GM10266 (cell line): Measurements from ENCODE around the gene GMCL2.

Source experiments
- DNase-seq: peaks from one replicate; pipeline ENCODE4 v3.0.0; 2012; ENCODE audit errors: extremely low spot score
- CTCF ChIP-seq: IDR thresholded peaks from 2 replicates; pipeline ENCODE4 v1.5.1; 2012; ENCODE audit warnings: mild to moderate bottlenecking, low read depth; ENCODE audit not compliant: control insufficient read depth, insufficient read depth; ENCODE audit errors: missing control alignments

Gene GMCL2

GRCh38 chr5:178213748-178214151 lies 26.6 kb upstream of the GMCL2 start:
- TF ChIP-seq CTCF = no peak

GRCh38 chr5:178213003-178213461 lies 25.9 kb upstream of the GMCL2 start:
- no peak for TF ChIP-seq CTCF
- DNase-seq = no peak

More at GRCh38 chr5:178213748-178214151, 26.6 kb upstream of the GMCL2 start:
- DNase-seq = no peak

GRCh38 chr5:178212241-178213002 lies 25.3 kb upstream of the GMCL2 start:
- DNase-seq = no peak
- TF ChIP-seq CTCF = no peak

DNA sequence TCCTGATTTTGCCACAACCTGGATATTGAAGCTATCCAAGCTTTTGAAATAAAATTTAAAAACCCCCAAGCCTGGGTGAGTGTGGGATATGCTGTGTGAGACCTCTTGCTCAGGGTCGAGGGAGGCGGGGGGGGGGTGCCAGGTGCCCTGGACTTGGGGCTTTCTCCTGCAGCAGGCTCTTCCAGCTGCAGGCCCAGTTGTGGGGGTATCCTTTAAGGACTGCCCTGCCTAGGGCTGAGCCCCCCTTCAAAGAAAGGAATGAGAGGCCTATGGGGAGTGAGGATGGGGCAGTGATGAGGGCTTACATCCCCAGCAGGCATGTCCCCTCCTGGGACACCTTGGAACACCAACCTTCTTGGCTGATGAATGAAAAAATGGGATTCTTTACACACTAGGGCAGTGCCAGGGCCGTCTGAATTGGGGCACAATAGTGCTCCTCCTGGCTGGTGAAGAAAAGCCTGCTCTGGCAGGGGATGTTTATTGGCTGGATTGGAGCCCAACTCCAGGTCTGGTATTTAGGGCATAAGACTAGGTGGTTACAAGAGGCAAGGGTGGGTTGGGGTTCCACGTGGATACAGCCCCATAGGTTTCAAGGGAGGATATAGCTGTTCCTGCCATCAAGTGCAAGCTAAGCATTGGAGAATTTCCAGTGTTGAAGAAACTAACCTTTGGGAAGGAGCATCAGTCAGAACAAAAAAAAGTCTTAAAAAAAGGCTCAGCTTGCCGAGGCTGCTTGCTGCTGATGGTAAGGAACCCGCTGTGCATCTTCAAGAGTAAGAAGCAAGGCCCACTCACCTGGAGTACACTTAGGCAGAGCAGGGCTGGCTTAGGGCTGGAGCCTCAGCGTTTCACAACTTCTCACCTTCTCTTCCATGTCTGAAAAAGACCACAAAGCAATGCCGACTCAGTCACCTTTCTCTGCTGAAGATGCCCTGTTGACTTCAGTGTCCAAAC lies 24.2 kb upstream of the GMCL2 start:
- no peak for DNase-seq
- no peak for TF ChIP-seq CTCF

DNA sequence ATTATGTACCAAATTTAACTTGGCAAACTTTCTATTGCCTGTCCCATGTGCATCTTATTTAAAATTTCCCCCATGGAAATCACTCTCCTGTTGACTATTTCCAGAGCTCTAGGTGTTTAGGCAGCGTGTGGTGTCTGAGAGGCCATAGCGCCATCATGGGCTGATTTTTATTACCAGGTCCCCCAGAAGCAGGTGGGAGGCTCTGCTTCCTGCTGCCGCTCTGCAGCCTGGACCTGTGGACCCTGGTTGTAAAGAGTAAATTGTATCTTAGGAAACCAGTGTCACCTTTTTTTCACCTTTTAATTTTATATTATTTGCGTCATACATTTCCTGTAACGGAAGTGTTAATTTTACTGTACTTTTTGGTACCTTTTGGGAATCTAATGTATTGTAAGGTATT lies 23.5 kb upstream of the GMCL2 start:
- no peak for DNase-seq
- TF ChIP-seq CTCF = no peak

DNA sequence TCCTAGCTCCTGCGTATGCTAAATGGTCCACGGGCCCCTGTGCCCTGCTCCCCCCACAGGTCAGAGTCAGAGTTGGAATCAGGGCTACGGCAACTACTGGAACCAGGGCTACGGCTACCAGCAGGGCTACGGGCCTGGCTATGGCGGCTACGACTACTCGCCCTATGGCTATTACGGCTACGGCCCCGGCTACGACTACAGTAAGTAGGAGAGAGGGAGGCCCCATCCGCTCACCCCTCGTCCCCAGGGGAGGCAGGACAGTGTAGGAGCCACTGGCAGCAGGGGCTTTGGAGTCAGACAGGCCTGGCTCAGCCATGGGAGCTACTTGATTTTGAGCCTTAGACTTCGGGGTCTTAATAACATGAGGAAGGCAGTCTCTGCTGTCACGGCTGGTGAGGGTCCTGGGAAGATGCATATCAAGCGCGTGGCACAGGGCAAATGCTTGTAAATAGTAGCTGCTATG lies 22.9 kb upstream of the GMCL2 start:
- no peak for TF ChIP-seq CTCF
- no peak for DNase-seq
